ENCODE results near the gene TM9SF4.

The TM9SF4 gene, protein sequence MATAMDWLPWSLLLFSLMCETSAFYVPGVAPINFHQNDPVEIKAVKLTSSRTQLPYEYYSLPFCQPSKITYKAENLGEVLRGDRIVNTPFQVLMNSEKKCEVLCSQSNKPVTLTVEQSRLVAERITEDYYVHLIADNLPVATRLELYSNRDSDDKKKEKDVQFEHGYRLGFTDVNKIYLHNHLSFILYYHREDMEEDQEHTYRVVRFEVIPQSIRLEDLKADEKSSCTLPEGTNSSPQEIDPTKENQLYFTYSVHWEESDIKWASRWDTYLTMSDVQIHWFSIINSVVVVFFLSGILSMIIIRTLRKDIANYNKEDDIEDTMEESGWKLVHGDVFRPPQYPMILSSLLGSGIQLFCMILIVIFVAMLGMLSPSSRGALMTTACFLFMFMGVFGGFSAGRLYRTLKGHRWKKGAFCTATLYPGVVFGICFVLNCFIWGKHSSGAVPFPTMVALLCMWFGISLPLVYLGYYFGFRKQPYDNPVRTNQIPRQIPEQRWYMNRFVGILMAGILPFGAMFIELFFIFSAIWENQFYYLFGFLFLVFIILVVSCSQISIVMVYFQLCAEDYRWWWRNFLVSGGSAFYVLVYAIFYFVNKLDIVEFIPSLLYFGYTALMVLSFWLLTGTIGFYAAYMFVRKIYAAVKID

GRCh38 chr20:32109392-32110172 lies at the start of gene TM9SF4:
TSS of gene TM9SF4 (plus strand) at chr20:32109714. CDS start at chr20:32109741, 27 bp downstream.
- DNase-seq (ENCODE audit: low spot score), result peak; percentile 96

- DNase-seq (ENCODE audit: low spot score), result no peak
Observed at GRCh38 chr20:32062776-32063170, 46.7 kb upstream of the TM9SF4 start.

DNA sequence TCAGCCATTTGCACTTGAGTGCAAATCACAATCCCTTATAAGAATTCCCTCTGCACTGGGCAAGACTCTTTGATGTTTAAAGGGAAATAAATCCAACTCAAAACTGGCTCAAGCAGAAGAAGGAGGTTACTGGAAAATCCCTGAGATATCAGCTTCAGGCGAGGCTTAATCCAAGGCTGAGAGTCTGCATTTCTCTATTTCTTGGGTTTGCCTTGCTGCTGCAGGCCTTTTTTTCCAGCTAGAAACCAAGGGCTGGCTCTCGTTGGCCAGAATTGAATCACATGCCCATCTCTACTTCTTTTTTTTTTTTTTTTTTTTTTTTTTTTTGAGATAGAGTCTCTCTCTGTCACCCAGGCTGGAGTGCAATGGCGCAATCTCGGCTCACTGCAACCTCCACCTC lies 45.8 kb upstream of the TM9SF4 start:
- no peak for DNase-seq (ENCODE audit: low spot score)

- no peak for DNase-seq (ENCODE audit: low spot score)
Observed at GRCh38 chr20:32064667-32065066, 44.8 kb upstream of the TM9SF4 start.

DNA sequence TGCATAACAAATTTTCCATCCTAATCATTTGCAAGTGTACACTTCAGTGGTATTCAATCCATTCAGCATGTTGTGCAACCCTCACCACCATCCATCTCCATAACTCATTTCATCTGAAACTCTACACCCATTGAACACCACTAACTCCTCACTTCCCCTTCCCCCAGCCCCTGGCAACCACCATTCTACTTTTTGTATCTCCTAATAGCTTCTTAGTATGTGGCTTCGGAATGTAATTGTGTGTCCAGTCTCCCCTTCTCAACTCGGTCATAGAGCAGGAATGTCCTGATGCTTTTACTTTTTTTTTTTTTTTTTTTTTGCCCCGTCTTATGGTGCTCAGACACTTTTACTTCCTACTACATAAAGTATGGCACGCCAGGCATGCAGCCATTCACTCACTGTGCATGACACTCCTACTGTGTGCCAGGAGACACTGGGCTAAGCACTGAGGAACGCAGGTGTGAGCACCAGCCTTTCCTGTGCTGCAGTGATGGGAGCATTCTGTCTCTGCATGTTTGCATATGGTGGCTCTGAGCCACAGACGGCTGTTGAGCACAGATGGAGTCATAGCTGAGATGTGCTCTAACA lies 42.2 kb upstream of the TM9SF4 start:
- DNase-seq (ENCODE audit: low spot score), result no peak

DNA sequence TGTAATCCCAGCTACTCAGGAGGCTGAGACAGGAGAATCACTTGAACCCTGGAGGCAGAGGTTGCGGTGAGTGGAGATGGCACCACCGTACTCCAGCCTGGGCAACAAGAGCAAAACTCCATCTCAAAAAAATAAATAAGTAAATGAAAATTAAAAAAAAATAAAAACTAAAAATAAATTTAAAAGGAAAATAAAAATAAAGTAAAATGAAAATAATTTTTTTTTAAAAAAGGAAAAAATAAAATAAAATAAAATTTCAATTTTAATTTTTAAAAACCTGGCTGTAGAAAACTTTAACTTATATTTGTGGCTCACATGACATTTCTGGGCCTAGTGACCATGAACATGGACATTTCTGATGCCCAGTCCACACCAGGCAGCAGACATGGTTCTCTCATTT lies 41.3 kb upstream of the TM9SF4 start:
- DNase-seq (ENCODE audit: low spot score), result no peak

- no peak for DNase-seq (ENCODE audit: low spot score)
Observed at GRCh38 chr20:32069711-32070110, 39.8 kb upstream of the TM9SF4 start.

GRCh38 chr20:32070282-32070681 lies 39.2 kb upstream of the TM9SF4 start:
- no peak for DNase-seq (ENCODE audit: low spot score)

- no peak for DNase-seq (ENCODE audit: low spot score)
Observed at GRCh38 chr20:32070690-32071213, 38.8 kb upstream of the TM9SF4 start.

GRCh38 chr20:32071395-32072167 lies 37.9 kb upstream of the TM9SF4 start:
- no peak for DNase-seq (ENCODE audit: low spot score)

DNA sequence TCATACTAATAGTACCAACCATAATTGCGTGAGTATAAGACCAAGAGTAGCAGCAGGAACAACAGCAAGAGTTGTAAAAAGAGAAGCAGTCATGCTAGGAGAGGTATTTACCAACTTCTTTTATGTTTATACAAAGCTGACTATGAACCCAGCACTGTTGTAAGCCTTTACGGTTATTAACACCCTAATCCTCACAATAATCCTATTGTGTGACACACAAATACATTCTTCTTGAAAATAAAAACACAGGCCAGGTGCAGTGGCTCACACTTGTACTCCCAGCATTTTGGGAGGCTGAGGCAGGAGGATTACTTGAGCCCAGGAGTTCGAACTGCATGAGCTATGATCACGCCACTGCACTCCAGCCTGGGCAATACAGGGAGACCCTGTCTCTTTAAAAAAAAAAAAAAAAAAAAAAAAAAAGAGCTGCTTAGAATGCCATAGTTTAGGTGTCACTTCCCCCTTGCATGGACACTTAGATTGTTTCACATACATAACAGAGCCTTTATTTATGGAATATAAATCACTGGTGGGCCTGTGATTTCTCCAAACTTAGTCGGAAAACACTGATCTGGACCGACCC lies 37.3 kb upstream of the TM9SF4 start:
- DNase-seq (ENCODE audit: low spot score), result no peak

DNA sequence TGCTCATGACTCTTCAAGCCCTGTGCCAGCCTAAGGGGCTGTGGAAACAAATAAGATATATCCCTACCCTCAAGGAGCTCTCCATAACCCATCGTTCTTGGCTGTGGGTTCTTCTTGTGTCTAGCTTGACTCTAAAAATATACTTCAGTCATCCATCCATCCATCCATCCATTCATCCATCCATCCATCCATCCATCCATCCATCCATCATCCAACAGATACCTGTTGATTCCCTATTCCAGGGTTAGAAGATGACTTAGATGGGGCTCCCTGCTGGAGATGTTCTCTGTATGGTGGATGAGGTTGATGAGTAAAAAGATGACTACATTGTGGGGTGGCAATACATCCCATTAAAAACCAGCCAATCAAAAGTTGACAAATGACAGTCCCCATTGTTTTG lies 34.0 kb upstream of the TM9SF4 start:
- no peak for DNase-seq (ENCODE audit: low spot score)

DNA sequence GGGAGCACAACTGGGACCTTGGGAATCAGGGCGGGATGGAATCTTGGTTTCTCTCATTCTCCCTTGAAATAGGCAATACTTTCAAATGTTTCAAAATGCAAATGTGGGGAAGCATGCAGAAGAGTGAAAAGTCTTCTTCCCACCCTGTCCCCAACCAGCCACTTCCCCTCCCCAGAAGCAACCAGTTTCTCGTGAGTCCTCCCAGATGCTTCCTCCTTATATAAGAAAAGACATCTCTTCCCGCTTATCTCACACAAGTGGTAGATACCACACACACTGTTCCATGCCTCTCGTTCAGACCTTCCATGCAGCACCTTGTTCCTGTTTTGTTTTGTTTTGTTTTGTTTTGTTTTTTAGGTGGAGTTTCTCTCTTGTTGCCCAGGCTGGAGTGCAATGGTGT lies 32.3 kb upstream of the TM9SF4 start:
- no peak for DNase-seq (ENCODE audit: low spot score)

DNA sequence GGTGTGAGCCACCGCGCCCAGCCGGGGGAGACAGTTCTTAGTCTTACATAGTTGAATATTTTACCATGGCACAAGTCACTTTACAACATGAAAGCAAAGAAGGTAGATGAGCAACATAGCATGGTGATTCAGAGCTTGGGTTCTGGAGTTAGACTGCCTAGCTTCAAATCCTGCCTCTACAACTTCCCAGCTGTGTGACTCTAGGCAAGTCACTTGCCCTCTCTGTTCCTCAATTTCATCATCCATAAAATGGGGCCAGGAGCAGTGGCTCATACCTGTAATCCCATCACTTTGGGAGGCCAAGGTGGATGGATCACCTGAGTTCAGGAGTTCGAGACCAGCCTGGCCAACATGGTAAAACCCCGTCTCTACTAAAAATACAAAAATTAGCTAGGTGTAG lies 31.2 kb upstream of the TM9SF4 start:
- no peak for DNase-seq (ENCODE audit: low spot score)

- no peak for DNase-seq (ENCODE audit: low spot score)
Observed at GRCh38 chr20:32078791-32079190, 30.7 kb upstream of the TM9SF4 start.

DNA sequence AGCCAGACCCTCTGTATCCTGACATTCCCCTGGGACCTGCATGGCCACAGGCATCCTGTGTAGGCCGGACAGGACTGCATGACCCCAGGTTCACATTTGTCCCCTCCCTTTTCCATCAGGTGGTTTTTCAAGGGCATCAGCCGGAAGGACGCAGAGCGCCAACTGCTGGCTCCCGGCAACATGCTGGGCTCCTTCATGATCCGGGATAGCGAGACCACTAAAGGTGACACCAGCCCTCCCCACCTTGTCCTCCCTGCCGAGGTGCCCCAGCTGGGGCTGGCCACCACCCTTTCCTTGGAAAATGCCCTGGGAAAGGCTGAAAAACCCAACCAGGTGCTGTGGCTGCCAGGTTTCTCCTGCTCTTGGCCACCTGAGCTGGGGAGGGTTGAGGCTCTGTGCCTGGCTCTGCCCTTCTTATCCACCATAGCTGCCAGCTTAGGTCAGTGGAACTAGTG lies 29.8 kb upstream of the TM9SF4 start:
- DNase-seq (ENCODE audit: low spot score), result no peak

- no peak for DNase-seq (ENCODE audit: low spot score)
Observed at GRCh38 chr20:32080783-32081182, 28.7 kb upstream of the TM9SF4 start.

DNA sequence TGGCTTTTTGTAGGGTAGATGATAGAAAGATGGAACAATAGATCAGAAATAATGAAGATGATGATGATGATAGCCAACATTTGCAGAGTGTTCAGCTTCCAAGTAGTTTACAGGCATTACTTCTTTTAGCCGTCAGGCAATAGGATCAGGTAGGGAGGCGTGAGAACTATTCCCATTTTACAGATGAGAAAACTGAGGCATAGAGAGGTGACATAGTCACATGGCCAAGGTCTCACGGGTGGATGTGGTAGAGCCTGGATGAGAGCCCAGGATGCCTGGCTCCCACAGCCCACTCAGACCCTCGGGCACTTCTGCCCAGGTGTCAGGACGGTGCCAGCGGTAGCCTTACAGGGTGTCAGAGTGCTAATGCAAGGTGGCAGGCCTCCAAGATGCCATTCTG lies 26.0 kb upstream of the TM9SF4 start:
- no peak for DNase-seq (ENCODE audit: low spot score)

GRCh38 chr20:32087070-32087469 lies 22.4 kb upstream of the TM9SF4 start:
- DNase-seq (ENCODE audit: low spot score), result no peak

DNA sequence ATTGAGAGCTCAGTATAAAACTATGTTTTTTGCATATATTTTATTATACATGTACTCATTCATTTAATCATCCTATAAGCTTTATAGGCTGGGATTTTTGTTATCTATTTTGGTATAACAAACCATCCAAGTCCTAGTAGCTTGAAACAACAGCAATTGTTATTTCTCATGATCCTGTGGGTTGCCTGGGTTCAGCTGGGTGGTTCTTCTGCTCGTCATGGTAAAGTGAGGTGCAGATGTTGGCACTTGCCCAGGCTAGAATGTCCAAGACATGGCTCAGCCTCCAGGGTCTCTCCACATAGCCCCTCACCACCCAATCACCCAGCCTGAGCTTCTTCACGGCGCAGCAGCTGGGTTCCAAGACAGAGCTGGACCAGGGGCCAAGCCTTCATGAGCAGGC lies 20.8 kb upstream of the TM9SF4 start:
- no peak for DNase-seq (ENCODE audit: low spot score)
